ENCODE results near the gene TGFBR3. TPM values are rescaled to one million over a fixed set of nuclear protein-coding genes. Genes with fewer than 3 reads are reported as not detected.

Gene TGFBR3
- total RNA-seq, 1 experiment from 2014 or later = 4.2 TPM

DNA sequence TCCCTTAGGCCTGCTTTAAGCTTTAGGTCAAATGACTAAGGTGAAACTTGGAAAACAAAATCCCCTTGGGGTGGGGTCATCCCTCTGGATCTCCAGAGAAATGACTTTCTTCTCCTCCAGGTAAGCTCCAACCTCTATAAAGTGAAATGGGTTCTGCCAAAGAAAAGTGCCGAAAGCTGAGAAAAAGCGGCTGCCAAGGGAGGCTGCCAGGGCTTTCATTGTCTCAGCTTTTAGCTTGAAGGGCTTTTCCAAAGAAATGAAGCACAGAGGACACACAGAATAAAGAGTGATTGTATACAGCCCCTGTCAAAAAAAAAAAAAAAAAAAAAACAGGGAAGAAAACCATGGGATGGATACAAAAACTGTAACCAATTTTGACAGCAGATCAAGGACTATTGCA lies 126.9 kb downstream of the TGFBR3 start:
- H3K4me3 Mint-ChIP-seq = no peak overlapping the region
- H3K4me1 Mint-ChIP-seq = peaks cover 5% of the 10 kb centered on the region; the same call in 1 of the 2 replicates
- ATAC-seq (no peak), DNase-seq (ENCODE audit: low spot score) (no peak)
- H3K36me3 Mint-ChIP-seq = no peaks in the 10 kb centered on the region
- no peaks in the 10 kb centered on the region for H3K9me3 Mint-ChIP-seq
- no peak overlapping the region for H3K27ac Mint-ChIP-seq
- TF ChIP-seq SP1 (CRISPR knock-in tag; conservative IDR thresholded peaks at IDR 0.05) = no peak
- CTCF ChIA-PET = interaction anchor here (0.7 kb wide), 1 partner anchor 8 kb away, joined by 3 read pairs; no protein-coding TSS in a partner anchor
- POLR2A ChIA-PET = no interaction called here
- no peaks in the 10 kb centered on the region for H3K27me3 Mint-ChIP-seq (ENCODE audit: low read depth)

DNA sequence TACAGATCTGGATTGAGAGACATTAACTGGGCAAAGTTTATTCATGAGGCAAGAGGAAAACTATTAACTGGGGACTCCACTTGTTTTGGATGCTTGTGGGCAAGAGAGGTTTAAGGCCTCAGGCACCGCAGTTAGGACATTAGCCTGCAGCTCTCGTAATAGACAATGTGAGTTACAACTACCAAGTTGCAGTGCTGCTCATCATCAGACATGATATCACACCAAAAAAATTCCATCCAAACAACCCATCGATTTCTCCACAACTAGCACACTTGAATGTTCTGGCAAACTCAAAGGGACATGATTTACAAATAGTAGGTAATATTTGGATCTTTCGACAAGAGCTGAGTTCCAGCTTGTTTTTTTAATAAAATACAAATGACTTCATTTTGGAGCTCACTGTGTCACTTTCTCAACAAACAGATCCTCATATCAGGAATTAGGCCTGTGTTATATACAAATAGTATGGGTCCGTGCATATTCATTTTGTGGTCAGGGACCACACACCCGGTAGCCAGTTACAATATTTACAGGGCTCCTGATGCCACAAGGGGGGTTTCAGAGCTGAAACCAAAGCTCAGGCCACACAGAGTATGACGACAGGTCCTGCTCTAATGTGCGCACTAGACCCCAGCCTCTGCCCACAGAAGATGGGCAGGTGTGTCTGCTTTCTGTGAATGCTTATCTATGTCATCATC lies 128.0 kb downstream of the TGFBR3 start:
- TF ChIP-seq, protein P1, sequence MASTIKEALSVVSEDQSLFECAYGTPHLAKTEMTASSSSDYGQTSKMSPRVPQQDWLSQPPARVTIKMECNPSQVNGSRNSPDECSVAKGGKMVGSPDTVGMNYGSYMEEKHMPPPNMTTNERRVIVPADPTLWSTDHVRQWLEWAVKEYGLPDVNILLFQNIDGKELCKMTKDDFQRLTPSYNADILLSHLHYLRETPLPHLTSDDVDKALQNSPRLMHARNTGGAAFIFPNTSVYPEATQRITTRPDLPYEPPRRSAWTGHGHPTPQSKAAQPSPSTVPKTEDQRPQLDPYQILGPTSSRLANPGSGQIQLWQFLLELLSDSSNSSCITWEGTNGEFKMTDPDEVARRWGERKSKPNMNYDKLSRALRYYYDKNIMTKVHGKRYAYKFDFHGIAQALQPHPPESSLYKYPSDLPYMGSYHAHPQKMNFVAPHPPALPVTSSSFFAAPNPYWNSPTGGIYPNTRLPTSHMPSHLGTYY (CRISPR knock-in tag; IDR thresholded peaks at IDR 0.05) = no peak
- TF ChIP-seq, protein P2, sequence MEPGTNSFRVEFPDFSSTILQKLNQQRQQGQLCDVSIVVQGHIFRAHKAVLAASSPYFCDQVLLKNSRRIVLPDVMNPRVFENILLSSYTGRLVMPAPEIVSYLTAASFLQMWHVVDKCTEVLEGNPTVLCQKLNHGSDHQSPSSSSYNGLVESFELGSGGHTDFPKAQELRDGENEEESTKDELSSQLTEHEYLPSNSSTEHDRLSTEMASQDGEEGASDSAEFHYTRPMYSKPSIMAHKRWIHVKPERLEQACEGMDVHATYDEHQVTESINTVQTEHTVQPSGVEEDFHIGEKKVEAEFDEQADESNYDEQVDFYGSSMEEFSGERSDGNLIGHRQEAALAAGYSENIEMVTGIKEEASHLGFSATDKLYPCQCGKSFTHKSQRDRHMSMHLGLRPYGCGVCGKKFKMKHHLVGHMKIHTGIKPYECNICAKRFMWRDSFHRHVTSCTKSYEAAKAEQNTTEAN (CRISPR knock-in tag; IDR thresholded peaks at IDR 0.05) = no peak
- 0 out of 2 replicates have a peak, but pooled peaks cover 3% of the 10 kb centered on the region for H3K4me1 Mint-ChIP-seq
- DNase-seq (ENCODE audit: low spot score) = no peak
- ChIA-PET CTCF (interaction anchor here (0.5 kb wide), 1 partner anchor 196 kb away, joined by 4 read pairs; no protein-coding TSS in a partner anchor), POLR2A (no interaction called here)
- no peak overlapping the region for H3K27ac Mint-ChIP-seq
- no peak for ATAC-seq
- no peaks in the 10 kb centered on the region for H3K36me3 Mint-ChIP-seq
- H3K27me3 Mint-ChIP-seq (ENCODE audit: low read depth) = no peaks in the 10 kb centered on the region
- no peaks in the 10 kb centered on the region for H3K9me3 Mint-ChIP-seq
- no peak overlapping the region for H3K4me3 Mint-ChIP-seq

DNA sequence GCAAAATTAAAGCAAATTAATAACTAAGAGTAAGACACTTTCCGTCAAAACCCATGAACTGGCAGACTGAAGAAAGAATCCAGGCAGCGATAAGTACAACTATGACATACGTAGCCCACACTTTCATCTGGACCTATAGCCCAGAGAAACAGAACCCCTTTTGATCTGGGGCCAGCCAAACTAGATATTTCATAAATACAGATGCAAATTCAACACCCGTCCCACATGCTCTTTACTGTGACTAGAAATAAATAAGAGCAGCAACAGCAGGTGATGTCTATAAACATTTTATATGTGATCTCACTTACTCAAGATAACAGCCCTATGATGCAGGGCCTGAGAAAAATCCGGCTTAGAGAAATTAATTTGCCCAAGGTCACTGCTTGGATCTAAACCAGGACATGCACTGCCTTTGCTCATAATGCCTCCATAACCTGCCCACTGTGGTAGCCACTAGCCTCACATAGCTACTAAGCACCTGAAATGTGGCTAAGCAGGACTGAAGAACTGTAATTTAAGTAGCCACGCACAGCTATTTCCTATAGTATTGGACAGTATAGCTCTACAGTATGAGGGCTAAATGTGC lies 130.2 kb downstream of the TGFBR3 start:
- Mint-ChIP-seq H3K9me3 (no peaks in the 10 kb centered on the region), H3K27ac (no peak overlapping the region)
- TF ChIP-seq SOX15 (CRISPR knock-in tag; IDR thresholded peaks at IDR 0.05) (no peak), ZNF317 (CRISPR knock-in tag; IDR thresholded peaks at IDR 0.05; ENCODE audit: borderline replicate concordance, low read depth) (no peak), ZNF263 (CRISPR knock-in tag; IDR thresholded peaks at IDR 0.05; ENCODE audit: low read depth) (no peak), ZNF138 (CRISPR knock-in tag; conservative IDR thresholded peaks at IDR 0.05) (no peak), NR3C1 (CRISPR knock-in tag; conservative IDR thresholded peaks at IDR 0.05; ENCODE audit: low read depth) (no peak), GABPB1 (CRISPR knock-in tag; IDR thresholded peaks at IDR 0.05) (no peak), SMAD3 (CRISPR knock-in tag; IDR thresholded peaks at IDR 0.05; ENCODE audit: borderline replicate concordance) (no peak)
- TF ChIP-seq, protein P3, sequence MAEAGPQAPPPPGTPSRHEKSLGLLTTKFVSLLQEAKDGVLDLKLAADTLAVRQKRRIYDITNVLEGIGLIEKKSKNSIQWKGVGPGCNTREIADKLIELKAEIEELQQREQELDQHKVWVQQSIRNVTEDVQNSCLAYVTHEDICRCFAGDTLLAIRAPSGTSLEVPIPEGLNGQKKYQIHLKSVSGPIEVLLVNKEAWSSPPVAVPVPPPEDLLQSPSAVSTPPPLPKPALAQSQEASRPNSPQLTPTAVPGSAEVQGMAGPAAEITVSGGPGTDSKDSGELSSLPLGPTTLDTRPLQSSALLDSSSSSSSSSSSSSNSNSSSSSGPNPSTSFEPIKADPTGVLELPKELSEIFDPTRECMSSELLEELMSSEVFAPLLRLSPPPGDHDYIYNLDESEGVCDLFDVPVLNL (CRISPR knock-in tag; IDR thresholded peaks at IDR 0.05; ENCODE audit: borderline replicate concordance, low read depth) = no peak
- TF ChIP-seq, protein P4, sequence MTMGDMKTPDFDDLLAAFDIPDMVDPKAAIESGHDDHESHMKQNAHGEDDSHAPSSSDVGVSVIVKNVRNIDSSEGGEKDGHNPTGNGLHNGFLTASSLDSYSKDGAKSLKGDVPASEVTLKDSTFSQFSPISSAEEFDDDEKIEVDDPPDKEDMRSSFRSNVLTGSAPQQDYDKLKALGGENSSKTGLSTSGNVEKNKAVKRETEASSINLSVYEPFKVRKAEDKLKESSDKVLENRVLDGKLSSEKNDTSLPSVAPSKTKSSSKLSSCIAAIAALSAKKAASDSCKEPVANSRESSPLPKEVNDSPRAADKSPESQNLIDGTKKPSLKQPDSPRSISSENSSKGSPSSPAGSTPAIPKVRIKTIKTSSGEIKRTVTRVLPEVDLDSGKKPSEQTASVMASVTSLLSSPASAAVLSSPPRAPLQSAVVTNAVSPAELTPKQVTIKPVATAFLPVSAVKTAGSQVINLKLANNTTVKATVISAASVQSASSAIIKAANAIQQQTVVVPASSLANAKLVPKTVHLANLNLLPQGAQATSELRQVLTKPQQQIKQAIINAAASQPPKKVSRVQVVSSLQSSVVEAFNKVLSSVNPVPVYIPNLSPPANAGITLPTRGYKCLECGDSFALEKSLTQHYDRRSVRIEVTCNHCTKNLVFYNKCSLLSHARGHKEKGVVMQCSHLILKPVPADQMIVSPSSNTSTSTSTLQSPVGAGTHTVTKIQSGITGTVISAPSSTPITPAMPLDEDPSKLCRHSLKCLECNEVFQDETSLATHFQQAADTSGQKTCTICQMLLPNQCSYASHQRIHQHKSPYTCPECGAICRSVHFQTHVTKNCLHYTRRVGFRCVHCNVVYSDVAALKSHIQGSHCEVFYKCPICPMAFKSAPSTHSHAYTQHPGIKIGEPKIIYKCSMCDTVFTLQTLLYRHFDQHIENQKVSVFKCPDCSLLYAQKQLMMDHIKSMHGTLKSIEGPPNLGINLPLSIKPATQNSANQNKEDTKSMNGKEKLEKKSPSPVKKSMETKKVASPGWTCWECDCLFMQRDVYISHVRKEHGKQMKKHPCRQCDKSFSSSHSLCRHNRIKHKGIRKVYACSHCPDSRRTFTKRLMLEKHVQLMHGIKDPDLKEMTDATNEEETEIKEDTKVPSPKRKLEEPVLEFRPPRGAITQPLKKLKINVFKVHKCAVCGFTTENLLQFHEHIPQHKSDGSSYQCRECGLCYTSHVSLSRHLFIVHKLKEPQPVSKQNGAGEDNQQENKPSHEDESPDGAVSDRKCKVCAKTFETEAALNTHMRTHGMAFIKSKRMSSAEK (CRISPR knock-in tag; IDR thresholded peaks at IDR 0.05; ENCODE audit: borderline replicate concordance) = no peak
- TF ChIP-seq, protein P5, sequence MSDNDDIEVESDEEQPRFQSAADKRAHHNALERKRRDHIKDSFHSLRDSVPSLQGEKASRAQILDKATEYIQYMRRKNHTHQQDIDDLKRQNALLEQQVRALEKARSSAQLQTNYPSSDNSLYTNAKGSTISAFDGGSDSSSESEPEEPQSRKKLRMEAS (CRISPR knock-in tag; IDR thresholded peaks at IDR 0.05) = no peak
- TF ChIP-seq, protein P6, sequence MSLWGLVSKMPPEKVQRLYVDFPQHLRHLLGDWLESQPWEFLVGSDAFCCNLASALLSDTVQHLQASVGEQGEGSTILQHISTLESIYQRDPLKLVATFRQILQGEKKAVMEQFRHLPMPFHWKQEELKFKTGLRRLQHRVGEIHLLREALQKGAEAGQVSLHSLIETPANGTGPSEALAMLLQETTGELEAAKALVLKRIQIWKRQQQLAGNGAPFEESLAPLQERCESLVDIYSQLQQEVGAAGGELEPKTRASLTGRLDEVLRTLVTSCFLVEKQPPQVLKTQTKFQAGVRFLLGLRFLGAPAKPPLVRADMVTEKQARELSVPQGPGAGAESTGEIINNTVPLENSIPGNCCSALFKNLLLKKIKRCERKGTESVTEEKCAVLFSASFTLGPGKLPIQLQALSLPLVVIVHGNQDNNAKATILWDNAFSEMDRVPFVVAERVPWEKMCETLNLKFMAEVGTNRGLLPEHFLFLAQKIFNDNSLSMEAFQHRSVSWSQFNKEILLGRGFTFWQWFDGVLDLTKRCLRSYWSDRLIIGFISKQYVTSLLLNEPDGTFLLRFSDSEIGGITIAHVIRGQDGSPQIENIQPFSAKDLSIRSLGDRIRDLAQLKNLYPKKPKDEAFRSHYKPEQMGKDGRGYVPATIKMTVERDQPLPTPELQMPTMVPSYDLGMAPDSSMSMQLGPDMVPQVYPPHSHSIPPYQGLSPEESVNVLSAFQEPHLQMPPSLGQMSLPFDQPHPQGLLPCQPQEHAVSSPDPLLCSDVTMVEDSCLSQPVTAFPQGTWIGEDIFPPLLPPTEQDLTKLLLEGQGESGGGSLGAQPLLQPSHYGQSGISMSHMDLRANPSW (CRISPR knock-in tag; conservative IDR thresholded peaks at IDR 0.05; ENCODE audit: low read depth) = no peak
- TF ChIP-seq, protein P7, sequence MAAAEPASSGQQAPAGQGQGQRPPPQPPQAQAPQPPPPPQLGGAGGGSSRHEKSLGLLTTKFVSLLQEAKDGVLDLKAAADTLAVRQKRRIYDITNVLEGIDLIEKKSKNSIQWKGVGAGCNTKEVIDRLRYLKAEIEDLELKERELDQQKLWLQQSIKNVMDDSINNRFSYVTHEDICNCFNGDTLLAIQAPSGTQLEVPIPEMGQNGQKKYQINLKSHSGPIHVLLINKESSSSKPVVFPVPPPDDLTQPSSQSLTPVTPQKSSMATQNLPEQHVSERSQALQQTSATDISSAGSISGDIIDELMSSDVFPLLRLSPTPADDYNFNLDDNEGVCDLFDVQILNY (CRISPR knock-in tag; IDR thresholded peaks at IDR 0.05) = no peak

More for the DNA sequence above, 130.2 kb downstream of the TGFBR3 start:
- CTCF ChIA-PET = no interaction called here
- no peak for DNase-seq (ENCODE audit: low spot score)
- H3K4me3 Mint-ChIP-seq = no peak overlapping the region
- no peaks in the 10 kb centered on the region for H3K36me3 Mint-ChIP-seq
- no peak for ATAC-seq
- POLR2A ChIA-PET = no interaction called here
- peaks cover 10% of the 10 kb centered on the region for H3K4me1 Mint-ChIP-seq
- no peaks in the 10 kb centered on the region for H3K27me3 Mint-ChIP-seq (ENCODE audit: low read depth)
